HG02943 (cell line): ENCODE measurements around the gene POLR3A.

Experiments
- ATAC-seq: cut with Tn5 transposase; IDR thresholded peaks from one replicate; pipeline ENCODE4 v1.9.1; 2021; ENCODE audit warnings: mild to moderate bottlenecking, low read depth, moderate library complexity; ENCODE audit not compliant: unreplicated experiment

The POLR3A gene

GRCh38 chr10:77960829-77961329, 68.4 kb downstream of the POLR3A start:
- ATAC-seq = no peak

GRCh38 chr10:77959887-77960455, 69.3 kb downstream of the POLR3A start:
- ATAC-seq = no peak

GRCh38 chr10:77959384-77959783, 69.9 kb downstream of the POLR3A start:
- ATAC-seq = no peak

- ATAC-seq = no peak
These were observed 74.2 kb downstream of the POLR3A start for GRCh38 chr10:77955136-77955535.

GRCh38 chr10:77949167-77949566, 80.1 kb downstream of the POLR3A start:
- ATAC-seq = no peak

GRCh38 chr10:77946084-77946483, 83.2 kb downstream of the POLR3A start:
- no peak for ATAC-seq

- no peak for ATAC-seq
These were observed 84.8 kb downstream of the POLR3A start for GRCh38 chr10:77944519-77944918.

- ATAC-seq = no peak
These were observed 86.0 kb downstream of the POLR3A start for GRCh38 chr10:77943121-77943901.

- no peak for ATAC-seq
These were observed 87.5 kb downstream of the POLR3A start for GRCh38 chr10:77941790-77942189.

GRCh38 chr10:77940627-77941026, 88.7 kb downstream of the POLR3A start:
- ATAC-seq = no peak

GRCh38 chr10:77940225-77940624, 89.1 kb downstream of the POLR3A start:
- no peak for ATAC-seq

- no peak for ATAC-seq
These were observed 89.7 kb downstream of the POLR3A start for GRCh38 chr10:77939561-77940001.

- ATAC-seq = no peak
These were observed 92.4 kb downstream of the POLR3A start for GRCh38 chr10:77936697-77937567.

- no peak for ATAC-seq
These were observed 97.1 kb downstream of the POLR3A start for GRCh38 chr10:77932016-77932715.

GRCh38 chr10:77927402-77928246, 101.7 kb downstream of the POLR3A start:
- ATAC-seq = no peak

- no peak for ATAC-seq
These were observed 102.5 kb downstream of the POLR3A start, which contains the start of gene DLG5 for GRCh38 chr10:77926566-77927401. DLG5 (minus strand) TSS chr10:77926755; CDS start chr10:77926520, 235 bp downstream.

- ATAC-seq = no peak
These were observed 103.3 kb downstream of the POLR3A start for GRCh38 chr10:77925795-77926565.

GRCh38 chr10:77925410-77925794, 103.9 kb downstream of the POLR3A start:
- ATAC-seq = no peak
